Stimulated activated naive CD8-positive, alpha-beta T cell treated with anti-CD3 and anti-CD28 coated beads, Interleukin-15, Interleukin-2, amounts not matched to agents 100 ng/mL and 50 ng/mL, for 24 hours (primary cell): ENCODE measurements around the gene KCNG2.

Source experiments
- H3K27ac Mint-ChIP-seq: one replicate; pipeline ENCODE4 v1.8.0; 2021; ENCODE audit warnings: mild to moderate bottlenecking, mixed read lengths
- H3K27me3 Mint-ChIP-seq: one replicate; pipeline ENCODE4 v1.8.0; 2021; ENCODE audit warnings: mixed read lengths
- H3K36me3 Mint-ChIP-seq: one replicate; pipeline ENCODE4 v1.8.0; 2021; ENCODE audit warnings: low read depth, mixed read lengths
- H3K4me1 Mint-ChIP-seq: one replicate; pipeline ENCODE4 v1.8.0; 2021; ENCODE audit warnings: low read depth, mixed read lengths
- H3K4me3 Mint-ChIP-seq: one replicate; pipeline ENCODE4 v1.8.0; 2021; ENCODE audit warnings: mild to moderate bottlenecking, mixed read lengths
- H3K9me3 Mint-ChIP-seq: one replicate; pipeline ENCODE4 v1.8.0; 2021; ENCODE audit warnings: mixed read lengths

KCNG2 gene

DNA sequence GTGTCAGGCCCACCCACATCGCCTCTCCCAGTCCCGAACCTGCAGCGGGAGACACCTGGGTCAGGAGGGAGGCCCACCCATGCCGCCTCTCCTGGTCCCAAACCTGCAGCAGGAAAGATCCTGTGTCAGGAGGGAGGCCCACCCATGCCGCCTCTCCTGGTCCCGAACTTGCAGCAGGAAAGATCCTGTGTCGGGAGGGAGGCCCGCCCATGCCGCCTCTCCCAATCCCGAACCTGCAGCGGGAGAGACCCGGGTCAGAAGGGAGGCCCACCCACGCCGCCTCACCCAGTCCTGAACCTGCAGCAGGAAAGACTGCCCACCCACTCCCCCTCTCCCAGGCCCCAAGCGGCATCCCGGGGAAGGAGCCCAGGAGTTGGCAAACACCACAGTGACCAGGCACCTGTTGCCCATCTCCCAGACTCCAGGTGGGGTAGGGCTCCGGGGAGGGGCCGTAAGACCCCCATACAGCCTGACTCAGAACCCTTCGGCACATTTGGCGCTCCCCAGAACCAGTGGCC is 145.9 kb downstream of the KCNG2 start:
- peaks cover 28% of the 10 kb centered on the region for H3K36me3 Mint-ChIP-seq
- H3K9me3 Mint-ChIP-seq = peaks cover 4% of the 10 kb centered on the region
- H3K27me3 Mint-ChIP-seq = no peaks in the 10 kb centered on the region
- no peak overlapping the region for H3K4me3 Mint-ChIP-seq
- H3K27ac Mint-ChIP-seq = no peak overlapping the region
- H3K4me1 Mint-ChIP-seq = peaks cover 43% of the 10 kb centered on the region

DNA sequence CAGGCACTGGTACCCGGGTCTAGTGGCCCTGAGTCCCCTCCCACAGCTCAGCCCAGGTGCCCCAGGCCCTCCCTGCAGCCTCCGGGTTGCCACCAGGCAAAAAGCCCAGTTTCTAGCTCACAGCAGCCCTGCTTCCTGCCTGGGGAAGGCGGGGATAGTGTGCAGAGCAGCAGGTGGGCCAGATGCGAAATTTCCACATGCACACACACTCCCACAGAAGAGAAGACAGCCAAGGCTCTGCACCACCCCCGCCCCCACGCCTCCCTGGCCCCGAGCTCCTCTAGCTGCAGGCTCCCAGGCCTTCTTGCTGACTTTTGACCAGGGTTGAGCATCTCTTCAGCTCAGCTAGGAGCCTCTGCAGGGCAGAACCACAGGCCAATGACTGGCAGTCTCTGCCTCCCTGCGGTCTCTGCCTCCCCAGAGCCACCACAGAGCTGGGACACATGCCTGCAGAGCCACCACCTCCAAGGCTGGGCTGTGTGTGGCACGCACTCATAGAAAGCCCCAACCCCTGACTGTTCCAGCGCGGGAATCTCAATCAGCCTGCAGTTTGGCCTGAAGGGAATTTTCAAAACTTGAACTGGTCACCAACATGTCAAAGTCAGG is 146.5 kb downstream of the KCNG2 start:
- peak overlapping the region; percentile 61 for H3K27ac Mint-ChIP-seq
- H3K9me3 Mint-ChIP-seq = peaks cover 4% of the 10 kb centered on the region
- no peaks in the 10 kb centered on the region for H3K27me3 Mint-ChIP-seq
- peak overlapping the region; percentile 23 for H3K4me3 Mint-ChIP-seq
- peaks cover 49% of the 10 kb centered on the region for H3K4me1 Mint-ChIP-seq
- peaks cover 22% of the 10 kb centered on the region for H3K36me3 Mint-ChIP-seq

GRCh38 chr18:79944746-79945117 is 147.0 kb downstream of the KCNG2 start:
- H3K9me3 Mint-ChIP-seq = peaks cover 3% of the 10 kb centered on the region
- H3K27ac Mint-ChIP-seq = peak overlapping the region; percentile 61

DNA sequence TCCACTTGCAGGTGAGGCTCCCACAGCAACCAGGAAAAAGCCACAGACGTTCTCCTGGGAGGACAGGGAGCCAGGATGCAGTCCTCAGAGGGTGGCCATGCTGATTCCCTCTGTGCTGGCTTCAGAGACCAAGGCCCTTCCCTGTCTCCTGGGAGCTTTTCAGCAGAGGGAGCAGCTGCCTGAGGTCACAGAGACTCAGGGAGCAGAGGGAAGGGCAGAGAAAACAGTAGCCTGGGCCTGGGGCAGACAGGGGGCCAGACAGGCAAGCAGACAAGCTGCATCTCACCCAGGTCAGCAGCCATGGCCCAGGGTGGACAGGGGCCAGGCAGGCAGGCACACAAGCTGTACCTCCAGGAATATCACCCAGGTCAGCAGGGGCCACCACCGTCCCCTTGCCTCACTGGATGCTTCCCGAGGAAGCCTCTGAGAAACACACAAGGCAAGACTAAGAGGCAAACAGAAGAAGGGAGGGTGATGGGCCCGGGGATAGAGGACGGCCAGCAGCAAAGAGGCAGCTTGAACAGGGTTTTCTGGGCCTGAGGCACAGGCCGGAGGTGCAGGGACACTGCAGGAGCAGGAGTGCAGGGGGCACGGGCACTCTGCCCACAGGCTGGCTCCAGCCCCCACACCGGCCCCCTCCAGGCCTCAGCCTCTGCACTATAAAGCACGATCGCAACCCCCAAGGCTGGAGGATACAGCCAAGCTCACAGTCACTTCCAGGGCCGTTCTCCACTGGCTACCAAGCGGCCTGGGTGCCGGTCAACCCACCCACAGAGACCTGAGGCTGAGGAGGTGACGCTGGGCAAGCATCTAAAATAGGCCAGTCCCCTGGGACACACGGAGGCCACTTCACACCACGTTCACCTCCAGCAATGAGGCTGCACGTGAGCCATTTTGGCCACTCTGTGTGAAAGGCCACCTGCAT is 147.6 kb downstream of the KCNG2 start:
- Mint-ChIP-seq H3K36me3 (peaks cover 21% of the 10 kb centered on the region), H3K27me3 (no peaks in the 10 kb centered on the region), H3K4me3 (no peak overlapping the region), H3K4me1 (peaks cover 56% of the 10 kb centered on the region), H3K9me3 (no peaks in the 10 kb centered on the region), H3K27ac (no peak overlapping the region)

More at GRCh38 chr18:79944746-79945117, 147.0 kb downstream of the KCNG2 start:
- Mint-ChIP-seq H3K4me3 (peak overlapping the region; percentile 23), H3K36me3 (peaks cover 20% of the 10 kb centered on the region), H3K27me3 (no peaks in the 10 kb centered on the region), H3K4me1 (peaks cover 52% of the 10 kb centered on the region)

GRCh38 chr18:79947054-79947755 is 149.5 kb downstream of the KCNG2 start:
- Mint-ChIP-seq H3K9me3 (no peaks in the 10 kb centered on the region), H3K36me3 (peaks cover 14% of the 10 kb centered on the region), H3K4me1 (peaks cover 58% of the 10 kb centered on the region), H3K27ac (no peak overlapping the region), H3K27me3 (no peaks in the 10 kb centered on the region), H3K4me3 (no peak overlapping the region)

DNA sequence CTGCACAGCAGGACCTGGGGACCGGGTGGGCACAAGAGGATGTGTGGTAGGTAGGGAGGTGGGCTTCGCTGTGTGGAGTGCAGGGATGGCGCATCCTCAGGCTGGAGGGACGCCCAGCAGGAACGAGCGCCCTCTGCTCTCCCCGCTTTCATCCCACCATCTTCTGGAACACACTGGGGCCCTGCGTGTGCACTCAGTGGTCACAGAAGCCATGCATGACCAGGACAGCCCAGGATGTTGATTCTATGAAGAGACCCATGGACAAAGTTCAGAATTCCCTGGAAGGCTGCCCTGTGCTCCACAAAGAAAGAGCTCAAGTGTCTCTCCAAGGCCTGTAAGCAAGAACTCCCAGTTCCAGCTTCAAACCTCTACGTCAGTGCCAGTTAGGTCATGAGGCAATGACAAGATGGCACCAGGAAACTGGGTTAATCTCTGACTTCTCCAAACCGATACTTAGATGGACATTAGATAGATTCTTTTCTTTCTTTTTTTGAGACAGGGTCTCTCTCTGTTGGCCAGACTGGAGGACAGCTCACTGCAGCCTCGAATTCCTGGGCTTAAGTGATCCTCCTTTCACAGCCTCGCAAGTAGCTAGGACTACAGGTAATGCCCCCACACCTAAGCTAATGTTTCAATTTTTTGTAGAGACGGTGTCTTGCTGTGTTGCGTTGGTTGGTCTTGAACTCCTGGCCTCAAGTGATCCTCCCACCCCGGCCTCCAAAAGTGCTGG is 150.3 kb downstream of the KCNG2 start:
- H3K27me3 Mint-ChIP-seq = no peaks in the 10 kb centered on the region
- no peaks in the 10 kb centered on the region for H3K9me3 Mint-ChIP-seq
- no peak overlapping the region for H3K27ac Mint-ChIP-seq
- peaks cover 8% of the 10 kb centered on the region for H3K36me3 Mint-ChIP-seq
- no peak overlapping the region for H3K4me3 Mint-ChIP-seq
- H3K4me1 Mint-ChIP-seq = peaks cover 54% of the 10 kb centered on the region

- Mint-ChIP-seq H3K36me3 (peaks cover 8% of the 10 kb centered on the region), H3K27ac (no peak overlapping the region), H3K9me3 (no peaks in the 10 kb centered on the region), H3K4me1 (peaks cover 52% of the 10 kb centered on the region), H3K27me3 (no peaks in the 10 kb centered on the region), H3K4me3 (no peak overlapping the region)
Measured at GRCh38 chr18:79948719-79949411, 151.1 kb downstream of the KCNG2 start.
